Ishikawa (cell line): ENCODE data around the gene GALNT7.

Experiments used
- CREB1 ChIP-seq: IDR thresholded peaks from 2 replicates; pipeline ENCODE4 v1.6.1; 2012; ENCODE audit warnings: low read depth
- RAD21 ChIP-seq: IDR thresholded peaks from 2 replicates; pipeline ENCODE4 v1.6.1; 2012; ENCODE audit warnings: low read depth
- TF ChIP-seq, protein P1 (sequence below): IDR thresholded peaks from 2 replicates; pipeline ENCODE4 v1.6.1; 2012; ENCODE audit warnings: low read depth, mild to moderate bottlenecking

DNA sequence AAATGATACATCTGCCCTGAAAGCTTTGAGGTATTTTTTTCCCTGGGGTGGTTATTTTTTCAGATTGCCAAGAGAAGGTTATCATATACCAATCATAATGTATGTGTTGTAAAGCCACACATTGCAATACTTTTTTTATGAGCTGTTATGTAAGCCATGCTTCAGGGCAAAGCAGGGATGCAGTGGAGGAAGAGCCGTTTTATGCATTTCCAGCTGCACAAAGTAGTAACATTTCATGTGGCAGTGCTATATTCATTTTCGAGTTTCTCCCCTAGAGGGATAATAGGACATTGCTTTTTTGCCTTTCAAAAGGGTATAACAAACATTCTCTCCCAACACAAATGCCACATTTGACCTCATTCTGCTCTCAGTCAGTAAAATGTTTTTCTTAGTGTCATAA lies 68.5 kb downstream of the GALNT7 start:
- TF ChIP-seq RAD21 (no peak), CREB1 (no peak)
- TF ChIP-seq, protein P1, sequence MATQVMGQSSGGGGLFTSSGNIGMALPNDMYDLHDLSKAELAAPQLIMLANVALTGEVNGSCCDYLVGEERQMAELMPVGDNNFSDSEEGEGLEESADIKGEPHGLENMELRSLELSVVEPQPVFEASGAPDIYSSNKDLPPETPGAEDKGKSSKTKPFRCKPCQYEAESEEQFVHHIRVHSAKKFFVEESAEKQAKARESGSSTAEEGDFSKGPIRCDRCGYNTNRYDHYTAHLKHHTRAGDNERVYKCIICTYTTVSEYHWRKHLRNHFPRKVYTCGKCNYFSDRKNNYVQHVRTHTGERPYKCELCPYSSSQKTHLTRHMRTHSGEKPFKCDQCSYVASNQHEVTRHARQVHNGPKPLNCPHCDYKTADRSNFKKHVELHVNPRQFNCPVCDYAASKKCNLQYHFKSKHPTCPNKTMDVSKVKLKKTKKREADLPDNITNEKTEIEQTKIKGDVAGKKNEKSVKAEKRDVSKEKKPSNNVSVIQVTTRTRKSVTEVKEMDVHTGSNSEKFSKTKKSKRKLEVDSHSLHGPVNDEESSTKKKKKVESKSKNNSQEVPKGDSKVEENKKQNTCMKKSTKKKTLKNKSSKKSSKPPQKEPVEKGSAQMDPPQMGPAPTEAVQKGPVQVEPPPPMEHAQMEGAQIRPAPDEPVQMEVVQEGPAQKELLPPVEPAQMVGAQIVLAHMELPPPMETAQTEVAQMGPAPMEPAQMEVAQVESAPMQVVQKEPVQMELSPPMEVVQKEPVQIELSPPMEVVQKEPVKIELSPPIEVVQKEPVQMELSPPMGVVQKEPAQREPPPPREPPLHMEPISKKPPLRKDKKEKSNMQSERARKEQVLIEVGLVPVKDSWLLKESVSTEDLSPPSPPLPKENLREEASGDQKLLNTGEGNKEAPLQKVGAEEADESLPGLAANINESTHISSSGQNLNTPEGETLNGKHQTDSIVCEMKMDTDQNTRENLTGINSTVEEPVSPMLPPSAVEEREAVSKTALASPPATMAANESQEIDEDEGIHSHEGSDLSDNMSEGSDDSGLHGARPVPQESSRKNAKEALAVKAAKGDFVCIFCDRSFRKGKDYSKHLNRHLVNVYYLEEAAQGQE: no peak
